Esophagus squamous epithelium (tissue), 5 donors: ENCODE data around the gene MYBPC3. TPM values are rescaled to one million over a fixed set of nuclear protein-coding genes. Genes with fewer than 3 reads are reported as not detected.

Experiments used
- DNase-seq: peaks from one replicate; lab custom pipeline; 2025; lab: John Stamatoyannopoulos, UW
- H3K27ac ChIP-seq, 4 donors: fragments of 200-600 bp; sonication (generic); one replicate each; pipeline ENCODE4 v1.5.1; 2016 to 2019; ENCODE audit warnings: mild to moderate bottlenecking in 1 of 4
- H3K27me3 ChIP-seq, 4 donors: fragments of 200-600 bp; sonication (generic); 1 replicate in 3 of 4; 2 replicates in 1 of 4; pipeline versions ENCODE4 v1.5.1 to v1.6.0; 2017 to 2021; ENCODE audit warnings: antibody characterized with exemption in 1 of 4
- H3K36me3 ChIP-seq, 3 donors: fragments of 200-600 bp; sonication (generic); one replicate each; pipeline ENCODE4 v1.5.1; 2016 to 2019
- H3K4me1 ChIP-seq, 3 donors: fragments of 200-600 bp; sonication (generic); one replicate each; pipeline ENCODE4 v1.5.1; 2017 to 2019
- H3K4me3 ChIP-seq, 4 donors: fragments of 200-600 bp; sonication (generic); 1 replicate in 3 of 4; 2 replicates in 1 of 4; pipeline ENCODE4 v1.5.1; 2016 to 2019; ENCODE audit warnings: mild to moderate bottlenecking in 2 of 4, moderate library complexity in 1 of 4
- H3K9me3 ChIP-seq, 3 donors: fragments of 200-600 bp; sonication (generic); one replicate each; pipeline ENCODE4 v1.5.1; 2016 to 2019
- CTCF ChIP-seq, 6 experiments: fragments of 450-650 bp in 4 of 6; fragments of 200-600 bp in 2 of 6; sonication (generic) in 2 of 6; IDR thresholded peaks; one replicate each; pipeline ENCODE4 v1.5.1; 2016 to 2019; ENCODE audit warnings: antibody characterized with exemption in 6 of 6, mild to moderate bottlenecking in 4 of 6, moderate library complexity in 4 of 6
- POLR2A ChIP-seq, 4 donors: fragments of 450-650 bp; IDR thresholded peaks; one replicate each; pipeline ENCODE4 v1.6.1; 2017; ENCODE audit warnings: antibody characterized with exemption in 4 of 4, mild to moderate bottlenecking in 4 of 4, moderate library complexity in 3 of 4
- WGBS, 2 donors: methylation state at CpG; one replicate each; pipeline ENCODE4 v1.1.5; 2018; 5-methylcytosine and 5-hydroxymethylcytosine counted together
- intact Hi-C: fragments of 100-400 bp; cut with DNase I; formaldehyde crosslinking; loops from one replicate; pipeline ENCODE4 v1.15.0; 2022
- total RNA-seq, 4 donors: library from RNA; depleted of rRNA; stranded (reverse); fragments of >200 nt; gene quantifications; one replicate each; pipeline ENCODE4 v1.1.0, GENCODE V29; 2016
- donor health status: DM: yes; HTN: yes; CAD: no.

Gene MYBPC3
- total RNA-seq, 4 donors from 2014 or later = 0.08 TPM; not detected in 3

GRCh38 chr11:47359162-47359561 is 6.7 kb upstream of the MYBPC3 start:
- H3K27me3 ChIP-seq = no peaks in the 10 kb centered on the region
- no peak for DNase-seq
- H3K27ac ChIP-seq = no peak overlapping the region
- peaks cover 3 to 14% (median 4%) of the 10 kb centered on the region in 3 donors for H3K4me1 ChIP-seq
- intact Hi-C loops = loop anchor here (10.0 kb wide), 1 partner anchor 184 kb away; the partner anchor contains the start of gene ARFGAP2
- WGBS, 2 donors = 70 to 82% methylated on average over 3 to 7 of the region's 7 CpGs
- H3K36me3 ChIP-seq = no peaks in the 10 kb centered on the region
- H3K4me3 ChIP-seq = no peak overlapping the region
- TF ChIP-seq POLR2A (IDR thresholded peaks at IDR 0.05) (no peak), CTCF (IDR thresholded peaks at IDR 0.05) (no peak)
- no peaks in the 10 kb centered on the region for H3K9me3 ChIP-seq

- DNase-seq = no peak
- Histone ChIP-seq H3K9me3 (no peaks in the 10 kb centered on the region), H3K36me3 (no peaks in the 10 kb centered on the region), H3K4me1 (peaks cover 3 to 14% (median 4%) of the 10 kb centered on the region in 3 donors), H3K4me3 (no peak overlapping the region), H3K27ac (no peak overlapping the region), H3K27me3 (no peaks in the 10 kb centered on the region)
- TF ChIP-seq POLR2A (IDR thresholded peaks at IDR 0.05) (no peak), CTCF (IDR thresholded peaks at IDR 0.05) (no peak)
- WGBS, 2 donors = 76% methylated on average over 14 of the region's 14 CpGs; no CpG with 5 or more reads in 1 of the 2 donors
- intact Hi-C loops = loop anchor here (10.0 kb wide), 1 partner anchor 184 kb away; the partner anchor contains the start of gene ARFGAP2
These were observed 6.2 kb upstream of the MYBPC3 start for GRCh38 chr11:47358731-47359051.

DNA sequence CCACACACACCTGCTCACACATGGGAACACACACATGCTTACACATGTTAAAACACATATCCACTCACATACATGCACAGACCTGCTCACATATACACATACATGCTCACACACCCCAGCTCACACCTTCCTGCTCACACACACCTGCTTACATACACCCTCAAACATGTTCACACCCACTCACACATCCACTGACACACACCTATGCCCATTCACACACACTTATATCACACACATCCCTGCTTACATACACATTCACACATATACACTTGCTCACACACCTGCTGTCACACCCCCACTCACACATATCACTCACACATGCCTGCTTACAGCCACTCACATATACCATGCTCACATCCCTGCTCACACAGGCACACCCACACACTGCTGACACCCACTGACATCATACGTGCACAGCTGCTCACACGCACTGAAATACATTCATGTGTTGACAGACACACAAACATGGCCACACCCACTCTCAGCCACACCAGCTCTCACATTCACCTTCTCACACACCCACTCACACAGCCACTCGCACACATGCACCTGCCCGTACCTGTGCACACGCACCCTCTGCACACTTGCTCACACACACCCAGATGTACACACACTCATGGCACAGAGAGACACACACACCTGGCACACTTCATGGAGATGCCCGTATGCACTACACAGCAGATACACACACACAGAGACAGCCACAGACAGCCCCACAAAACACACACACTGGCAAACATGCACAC is 5.7 kb upstream of the MYBPC3 start:
- intact Hi-C loops = loop anchor here (10.0 kb wide), 1 partner anchor 183 kb away; the partner anchor contains the start of gene ARFGAP2
- no peak for DNase-seq
- H3K4me1 ChIP-seq = peaks cover 3 to 14% (median 4%) of the 10 kb centered on the region in 3 donors
- H3K9me3 ChIP-seq = no peaks in the 10 kb centered on the region
- no peaks in the 10 kb centered on the region for H3K36me3 ChIP-seq
- no peaks in the 10 kb centered on the region for H3K27me3 ChIP-seq
- H3K4me3 ChIP-seq = no peak overlapping the region
- no peak overlapping the region for H3K27ac ChIP-seq
- no peak for TF ChIP-seq CTCF (IDR thresholded peaks at IDR 0.05)
- no peak for TF ChIP-seq POLR2A (IDR thresholded peaks at IDR 0.05)
- 85 to 90% methylated on average over 6 of the region's 6 CpGs for WGBS, 2 donors

DNA sequence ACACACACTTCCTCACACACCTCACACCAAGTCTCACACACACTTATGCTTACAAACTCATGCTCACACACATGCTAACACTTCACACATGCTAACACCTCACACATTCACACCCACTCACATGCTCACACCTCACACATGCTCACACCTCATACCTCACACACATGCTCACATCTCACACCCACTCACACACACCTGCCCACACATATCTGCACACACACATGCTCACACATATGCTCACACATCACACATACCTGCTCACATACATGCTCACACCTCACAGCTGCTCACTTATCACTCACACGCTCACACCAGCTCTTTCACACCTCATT is 4.5 kb upstream of the MYBPC3 start:
- TF ChIP-seq CTCF (IDR thresholded peaks at IDR 0.05) = no peak
- TF ChIP-seq POLR2A (IDR thresholded peaks at IDR 0.05) = no peak
- no peaks in the 10 kb centered on the region for H3K27me3 ChIP-seq

More for the DNA sequence above, 4.5 kb upstream of the MYBPC3 start:
- no peaks in the 10 kb centered on the region for H3K9me3 ChIP-seq
- peaks cover 3 to 14% (median 4%) of the 10 kb centered on the region in 3 donors for H3K4me1 ChIP-seq
- H3K27ac ChIP-seq = no peak overlapping the region
- H3K4me3 ChIP-seq = no peak overlapping the region
- no peak for DNase-seq
- WGBS, 2 donors = 94 to 96% methylated on average over 1 of the region's 1 CpG
- intact Hi-C loops = loop anchor here (10.0 kb wide), 1 partner anchor 182 kb away; the partner anchor contains the start of gene ARFGAP2
- no peaks in the 10 kb centered on the region for H3K36me3 ChIP-seq
